Measurements from ENCODE around the gene THRB. TPM values are rescaled to one million over a fixed set of nuclear protein-coding genes. Genes with fewer than 3 reads are reported as not detected.

The THRB gene
- total RNA-seq, 1 experiment from 2014 or later = 9.7 TPM

DNA sequence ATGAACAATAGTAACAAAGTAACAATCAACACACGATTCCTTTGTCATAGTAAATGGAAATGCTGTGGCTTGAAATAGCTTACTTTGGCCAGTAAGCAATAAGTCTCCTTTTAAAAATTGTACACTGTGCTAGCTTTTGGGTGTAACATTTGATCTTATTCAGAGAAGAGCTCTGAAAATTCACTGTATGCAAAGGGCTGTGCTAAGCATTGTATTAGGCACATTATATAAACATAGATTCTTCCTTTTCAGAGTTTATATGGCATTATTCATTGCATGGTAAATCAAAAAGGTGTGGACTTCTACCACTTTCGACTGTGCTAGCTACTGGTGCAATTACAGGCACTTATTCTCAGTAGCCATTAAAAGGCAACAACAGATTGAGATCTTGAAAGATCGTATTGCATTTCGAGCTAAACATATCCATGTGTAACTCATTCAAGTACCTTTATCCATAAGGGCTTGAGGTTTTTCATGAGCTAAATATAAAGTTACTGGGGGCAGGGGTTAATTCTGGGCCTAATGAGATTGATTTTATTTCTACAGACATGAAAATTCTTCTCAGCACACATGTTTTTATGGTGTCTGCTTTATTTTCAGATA is 302.7 kb downstream of the THRB start:
- Histone ChIP-seq H3K79me2 (ENCODE audit: low read depth) (no peaks in the 10 kb centered on the region), H3K4me1 (replicated peaks; ENCODE audit: insufficient read depth) (no peaks in the 10 kb centered on the region), H3K9me2 (ENCODE audit: insufficient read depth) (no peaks in the 10 kb centered on the region), H3K4me2 (no peak overlapping the region), H2AFZ (no peak overlapping the region), H3K27ac (no peak overlapping the region), H3K9me3 (ENCODE audit: insufficient read depth, low read depth) (no peaks in the 10 kb centered on the region), H4K20me1 (ENCODE audit: insufficient read depth) (no peaks in the 10 kb centered on the region), H3K36me3 (ENCODE audit: low read depth) (no peaks in the 10 kb centered on the region), H3F3A (ENCODE audit: insufficient read depth, low read depth) (no peaks in the 10 kb centered on the region), H3K27me3 (ENCODE audit: insufficient read depth, low read depth) (no peaks in the 10 kb centered on the region), H3K4me3 (no peak overlapping the region)
- no peak for DNase-seq
- CTCF ChIA-PET = no interaction called here
- TF ChIP-seq, protein P1, sequence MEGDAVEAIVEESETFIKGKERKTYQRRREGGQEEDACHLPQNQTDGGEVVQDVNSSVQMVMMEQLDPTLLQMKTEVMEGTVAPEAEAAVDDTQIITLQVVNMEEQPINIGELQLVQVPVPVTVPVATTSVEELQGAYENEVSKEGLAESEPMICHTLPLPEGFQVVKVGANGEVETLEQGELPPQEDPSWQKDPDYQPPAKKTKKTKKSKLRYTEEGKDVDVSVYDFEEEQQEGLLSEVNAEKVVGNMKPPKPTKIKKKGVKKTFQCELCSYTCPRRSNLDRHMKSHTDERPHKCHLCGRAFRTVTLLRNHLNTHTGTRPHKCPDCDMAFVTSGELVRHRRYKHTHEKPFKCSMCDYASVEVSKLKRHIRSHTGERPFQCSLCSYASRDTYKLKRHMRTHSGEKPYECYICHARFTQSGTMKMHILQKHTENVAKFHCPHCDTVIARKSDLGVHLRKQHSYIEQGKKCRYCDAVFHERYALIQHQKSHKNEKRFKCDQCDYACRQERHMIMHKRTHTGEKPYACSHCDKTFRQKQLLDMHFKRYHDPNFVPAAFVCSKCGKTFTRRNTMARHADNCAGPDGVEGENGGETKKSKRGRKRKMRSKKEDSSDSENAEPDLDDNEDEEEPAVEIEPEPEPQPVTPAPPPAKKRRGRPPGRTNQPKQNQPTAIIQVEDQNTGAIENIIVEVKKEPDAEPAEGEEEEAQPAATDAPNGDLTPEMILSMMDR (conservative IDR thresholded peaks at IDR 0.05) = no peak
- no peak for TF ChIP-seq EZH2 (IDR thresholded peaks at IDR 0.05; ENCODE audit: low read depth)
- POLR2A ChIA-PET (ENCODE audit: unreplicated experiment) = interaction anchor here (0.5 kb wide), 1 partner anchor 39 kb away, joined by 10 read pairs; no protein-coding TSS in a partner anchor
- intact Hi-C loops (cut with micrococcal nuclease; ENCODE audit: unreplicated experiment) = no loop called here
- BruUV-seq (replicated peaks) = no TSS peak

- POLR2A ChIA-PET (ENCODE audit: unreplicated experiment) = no interaction called here
- H3K4me2 ChIP-seq = no peak overlapping the region
- no peak for DNase-seq
- H3K27ac ChIP-seq = no peak overlapping the region
- no peaks in the 10 kb centered on the region for H3K27me3 ChIP-seq (ENCODE audit: insufficient read depth, low read depth)
- H3K4me3 ChIP-seq = no peak overlapping the region
- H3K9me2 ChIP-seq (ENCODE audit: insufficient read depth) = no peaks in the 10 kb centered on the region
- H4K20me1 ChIP-seq (ENCODE audit: insufficient read depth) = no peaks in the 10 kb centered on the region
- no peaks in the 10 kb centered on the region for H3F3A ChIP-seq (ENCODE audit: insufficient read depth, low read depth)
- CTCF ChIA-PET = no interaction called here
- intact Hi-C loops (cut with micrococcal nuclease; ENCODE audit: unreplicated experiment) = no loop called here
- no peaks in the 10 kb centered on the region for H3K9me3 ChIP-seq (ENCODE audit: insufficient read depth, low read depth)
- TF ChIP-seq EZH2 (IDR thresholded peaks at IDR 0.05; ENCODE audit: low read depth) = no peak
- TF ChIP-seq, protein P1 (conservative IDR thresholded peaks at IDR 0.05) = no peak
- no peak overlapping the region for H2AFZ ChIP-seq
- H3K36me3 ChIP-seq (ENCODE audit: low read depth) = no peaks in the 10 kb centered on the region
- BruUV-seq (replicated peaks) = no TSS peak
- H3K4me1 ChIP-seq (replicated peaks; ENCODE audit: insufficient read depth) = no peaks in the 10 kb centered on the region
- no peaks in the 10 kb centered on the region for H3K79me2 ChIP-seq (ENCODE audit: low read depth)
These were observed 304.4 kb downstream of the THRB start for GRCh38 chr3:24190256-24190655.

- Histone ChIP-seq H3K4me3 (no peak overlapping the region), H3K27ac (no peak overlapping the region), H3K79me2 (ENCODE audit: low read depth) (no peaks in the 10 kb centered on the region), H3K9me2 (ENCODE audit: insufficient read depth) (no peaks in the 10 kb centered on the region), H3F3A (ENCODE audit: insufficient read depth, low read depth) (no peaks in the 10 kb centered on the region), H2AFZ (no peak overlapping the region), H3K4me2 (no peak overlapping the region), H4K20me1 (ENCODE audit: insufficient read depth) (no peaks in the 10 kb centered on the region), H3K9me3 (ENCODE audit: insufficient read depth, low read depth) (no peaks in the 10 kb centered on the region), H3K36me3 (ENCODE audit: low read depth) (no peaks in the 10 kb centered on the region), H3K27me3 (ENCODE audit: insufficient read depth, low read depth) (no peaks in the 10 kb centered on the region), H3K4me1 (replicated peaks; ENCODE audit: insufficient read depth) (no peaks in the 10 kb centered on the region)
- DNase-seq = peak in 1 of 2 experiments; percentile 12
- CTCF ChIA-PET = interaction anchor here (0.6 kb wide), 1 partner anchor 76 kb away, joined by 8 read pairs; no protein-coding TSS in a partner anchor
- POLR2A ChIA-PET (ENCODE audit: unreplicated experiment) = interaction anchor here (0.5 kb wide), 1 partner anchor 260 kb away, joined by 4 read pairs; no protein-coding TSS in a partner anchor
- TF ChIP-seq, protein P1 (conservative IDR thresholded peaks at IDR 0.05) = peak; percentile 69
- no peak for TF ChIP-seq EZH2 (IDR thresholded peaks at IDR 0.05; ENCODE audit: low read depth)
- no TSS peak for BruUV-seq (replicated peaks)
- intact Hi-C loops (cut with micrococcal nuclease; ENCODE audit: unreplicated experiment) = loop anchor here (1.0 kb wide), 1 partner anchor 497 kb away; no protein-coding TSS in a partner anchor
These were observed 308.8 kb downstream of the THRB start for GRCh38 chr3:24185738-24186384.
